CD4-positive, alpha-beta T cell treated with Interferon alpha-2 for 1 hour (primary cell): ENCODE results near the gene CDHR5.

Experiments
- DNase-seq, 2 donors: peaks; one replicate each; pipeline ENCODE4 v3.0.0-alpha.2; 2020 to 2022

The CDHR5 gene

DNA sequence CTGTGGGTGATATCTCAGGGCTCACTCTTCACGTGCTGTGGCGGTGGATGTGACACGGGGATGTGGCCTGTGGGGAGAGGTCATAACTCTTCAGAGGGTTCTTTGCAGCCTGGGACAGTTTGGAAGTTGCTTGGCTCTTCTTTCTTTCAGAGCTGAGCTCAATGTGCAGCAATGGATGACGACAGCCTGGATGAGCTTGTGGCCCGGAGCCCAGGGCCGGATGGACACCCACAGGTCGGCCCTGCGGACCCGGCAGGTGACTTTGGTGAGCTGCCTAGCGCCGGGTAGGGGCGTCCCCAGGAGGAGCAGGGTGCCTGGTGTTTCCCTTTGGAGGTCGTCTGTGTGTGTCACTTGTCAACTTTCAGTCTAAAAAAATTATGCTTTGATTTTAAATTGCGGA, 43.4 kb downstream of the CDHR5 start:
- DNase-seq, result no peak

DNA sequence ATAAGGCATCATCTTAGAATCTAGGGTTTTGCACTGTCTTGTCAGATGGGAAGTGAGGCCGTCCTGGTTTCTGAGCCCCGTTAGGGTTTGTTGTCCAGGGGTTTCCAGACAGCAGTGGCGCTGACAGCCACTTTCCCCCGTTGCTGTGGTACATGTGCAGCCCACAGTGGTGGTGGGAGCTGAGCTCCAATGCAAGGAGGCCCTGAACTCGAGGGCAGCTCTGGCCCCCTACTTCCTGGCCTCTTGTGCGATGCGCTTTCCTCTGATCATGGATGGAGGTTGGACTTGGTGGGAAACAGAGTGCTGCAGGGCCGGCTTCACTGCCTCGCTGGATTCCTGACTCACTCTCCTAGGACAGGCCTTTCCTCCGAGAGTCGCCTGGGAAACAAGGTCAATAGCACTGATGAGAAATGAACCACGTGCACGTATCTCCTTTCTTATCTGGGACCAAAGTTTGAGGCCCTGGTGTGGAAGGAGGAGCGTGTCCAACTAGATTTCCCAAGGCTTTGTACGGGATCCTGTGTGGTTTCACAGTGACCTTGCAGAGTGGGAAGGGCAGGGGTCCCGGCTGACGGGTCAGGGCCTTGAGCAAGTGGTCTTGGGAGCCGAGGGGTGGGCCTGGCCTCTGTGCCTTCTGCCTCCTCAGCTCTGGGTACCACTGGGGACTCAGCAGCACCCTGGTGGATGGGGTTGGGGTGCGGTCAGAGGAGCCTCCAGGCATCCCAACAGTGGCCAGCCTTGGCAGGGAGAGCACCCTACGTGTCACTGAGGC, 44.7 kb downstream of the CDHR5 start:
- no peak for DNase-seq

DNA sequence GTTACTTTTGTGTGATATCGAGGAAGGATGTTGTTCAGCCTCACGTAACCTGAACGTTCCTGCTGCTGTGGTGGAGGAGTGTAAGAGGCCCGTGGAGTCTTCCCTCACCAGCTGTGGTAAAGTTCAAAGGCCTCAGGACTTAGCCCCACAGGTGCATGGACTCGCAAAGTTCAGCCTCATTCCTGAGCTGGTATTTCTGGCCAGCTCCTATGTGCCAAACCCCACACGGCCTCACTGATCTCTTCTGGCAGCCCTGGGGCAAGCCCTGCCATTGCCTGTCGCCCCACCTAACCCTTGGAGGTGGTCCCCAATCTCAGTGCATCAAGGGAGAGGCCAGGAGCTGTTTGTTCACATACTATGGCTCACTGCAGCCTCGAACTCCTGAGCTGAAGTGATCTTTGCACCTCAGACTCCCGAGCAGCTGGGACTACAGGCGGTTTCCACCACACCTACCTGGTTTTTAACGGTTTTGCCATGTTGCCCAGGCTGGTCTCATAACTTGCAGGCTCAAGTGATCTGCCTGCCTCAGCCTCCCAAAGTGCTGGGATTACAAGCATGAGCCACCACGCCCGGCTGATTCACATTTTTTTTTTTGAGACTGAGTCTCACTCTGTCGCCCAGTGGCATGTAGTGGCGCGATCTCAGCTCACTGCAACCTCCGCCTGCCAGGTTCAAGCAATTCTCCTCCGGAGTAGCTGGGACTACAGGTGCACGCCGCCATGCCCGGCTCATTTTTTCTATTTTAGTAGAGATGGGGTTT, 46.3 kb downstream of the CDHR5 start:
- no peak for DNase-seq

DNA sequence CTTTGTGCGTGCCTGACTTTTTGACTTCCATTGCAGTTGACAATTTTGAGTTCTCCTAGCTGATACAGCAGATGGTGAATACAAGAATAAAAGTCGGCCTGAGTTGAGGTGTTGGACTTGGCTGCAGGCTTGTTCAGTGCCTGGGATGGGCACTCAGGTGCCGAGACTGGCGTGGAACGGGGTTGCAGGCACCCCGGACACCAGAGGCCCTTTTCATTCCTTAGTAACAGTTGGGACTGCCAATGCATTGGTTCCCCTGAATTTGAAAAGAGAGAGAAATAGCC, 47.2 kb downstream of the CDHR5 start:
- DNase-seq, result no peak

DNA sequence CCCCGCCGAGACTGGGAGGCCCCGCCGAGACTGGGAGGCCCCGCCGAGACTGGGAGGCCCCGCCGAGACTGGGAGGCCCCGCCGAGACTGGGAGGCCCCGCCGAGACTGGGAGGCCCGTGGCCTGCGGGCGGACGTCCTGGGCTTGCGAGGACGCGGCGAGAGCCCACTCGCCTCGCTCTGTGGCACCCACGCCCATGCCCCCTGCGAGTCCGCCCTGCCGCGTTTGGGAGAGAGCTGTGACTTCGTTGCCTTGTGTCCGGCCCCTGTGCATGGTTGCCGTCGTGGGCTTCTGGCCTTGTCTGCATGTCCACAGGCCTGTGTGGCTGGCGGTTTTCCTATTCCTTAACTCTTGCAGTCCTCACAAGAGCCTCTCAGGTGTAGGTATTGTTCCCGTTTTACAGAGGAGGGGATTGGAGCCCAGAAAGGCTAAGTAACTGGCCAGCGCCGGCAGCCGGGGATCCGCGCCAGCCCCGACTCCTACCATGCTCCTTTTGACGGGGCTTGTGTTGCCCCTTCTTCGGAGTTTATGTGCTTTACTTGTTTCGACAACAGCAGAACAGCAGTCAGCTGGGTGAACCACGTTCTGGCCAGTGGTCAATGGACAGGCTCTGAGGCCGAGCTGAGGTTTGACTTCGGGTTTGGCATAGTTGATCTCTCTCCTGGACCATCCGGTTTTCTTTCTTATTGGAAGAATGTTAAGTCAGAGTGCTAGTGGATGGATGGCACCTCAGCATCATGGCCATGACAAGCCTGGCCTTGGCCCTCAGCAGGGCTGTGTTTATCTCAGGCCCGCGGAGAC, 47.7 kb downstream of the CDHR5 start:
- DNase-seq, result no peak

DNA sequence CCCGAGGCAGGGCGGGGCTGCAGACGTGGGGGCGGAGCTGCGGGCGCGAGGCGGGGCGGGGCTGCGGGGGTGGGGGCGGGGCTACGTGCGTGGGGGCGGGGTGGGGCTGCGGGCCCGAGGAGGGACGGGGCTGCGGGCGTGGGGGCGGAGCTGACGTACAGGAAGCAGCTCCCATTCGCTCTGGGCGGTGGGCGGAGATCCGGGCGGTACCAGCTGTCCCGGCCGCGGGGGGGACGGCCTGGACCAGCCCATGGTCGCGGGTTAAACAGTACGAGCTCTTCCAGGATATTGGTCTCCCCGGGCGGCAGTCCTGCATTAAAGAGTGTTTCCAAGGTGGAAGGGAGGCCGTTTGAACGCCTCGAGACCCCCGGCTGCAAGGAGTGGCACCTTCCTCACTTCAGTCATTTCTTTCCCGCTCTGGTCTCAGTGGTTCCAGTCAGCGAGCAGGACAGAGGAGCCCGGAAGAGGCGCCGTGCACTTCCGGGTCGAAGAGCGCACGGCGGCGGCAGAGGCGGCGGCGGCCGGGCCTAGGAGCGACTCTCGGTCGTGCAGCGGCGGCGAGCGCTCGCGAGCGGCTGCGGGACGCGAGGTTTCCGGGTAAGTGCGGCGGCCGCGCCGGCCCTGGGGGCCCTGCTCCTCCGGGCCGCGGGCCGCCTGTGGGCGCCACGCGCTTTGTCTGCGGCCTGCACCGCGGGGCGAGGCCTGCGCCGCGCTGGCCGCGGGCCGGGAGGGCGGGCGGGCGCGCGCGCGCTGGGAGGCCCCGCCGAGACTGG, 48.6 kb downstream of the CDHR5 start, which contains the start of gene PHRF1:
PHRF1 (plus strand) TSS at position 475 of the 773 bp plus-strand sequence. CDS start 5,043 bp downstream, outside the sequence.
- peak; percentile 95 to 96 for DNase-seq

DNA sequence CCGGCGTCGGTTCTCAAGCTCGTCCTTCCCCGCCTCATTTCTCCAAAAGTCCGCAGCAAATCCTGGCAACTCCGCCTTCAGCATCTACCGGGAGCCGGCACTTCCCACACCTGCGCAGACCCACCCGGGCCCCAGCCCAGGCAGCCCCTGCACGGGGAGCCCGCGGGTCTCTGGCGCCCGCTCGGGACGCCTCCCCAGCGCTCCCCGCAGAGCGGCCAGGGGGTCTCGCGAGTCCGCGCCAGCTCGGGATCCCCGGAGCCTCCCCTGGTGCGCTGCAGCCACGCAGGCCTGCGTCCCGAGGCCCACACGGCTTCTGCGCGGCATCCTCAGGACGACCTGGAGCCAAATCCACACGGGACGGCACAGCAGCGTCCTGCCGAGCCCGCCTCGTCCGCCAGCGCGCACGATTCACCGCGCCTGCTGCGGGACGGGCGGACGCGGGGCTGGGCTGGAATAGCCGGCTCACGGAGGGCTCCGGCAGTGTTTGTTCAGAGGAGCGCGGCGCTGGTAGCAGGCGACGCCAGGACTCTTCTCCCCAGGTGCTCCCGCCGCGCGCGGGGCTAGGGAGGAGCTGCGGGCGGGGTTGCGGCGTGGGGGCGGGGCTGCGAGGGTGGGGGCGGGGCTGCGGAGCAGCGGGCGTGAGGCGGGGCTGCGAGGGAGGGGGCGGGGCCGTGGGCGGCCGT, 49.3 kb downstream of the CDHR5 start:
- peak in 1 of 2 donors; percentile 18 for DNase-seq

DNA sequence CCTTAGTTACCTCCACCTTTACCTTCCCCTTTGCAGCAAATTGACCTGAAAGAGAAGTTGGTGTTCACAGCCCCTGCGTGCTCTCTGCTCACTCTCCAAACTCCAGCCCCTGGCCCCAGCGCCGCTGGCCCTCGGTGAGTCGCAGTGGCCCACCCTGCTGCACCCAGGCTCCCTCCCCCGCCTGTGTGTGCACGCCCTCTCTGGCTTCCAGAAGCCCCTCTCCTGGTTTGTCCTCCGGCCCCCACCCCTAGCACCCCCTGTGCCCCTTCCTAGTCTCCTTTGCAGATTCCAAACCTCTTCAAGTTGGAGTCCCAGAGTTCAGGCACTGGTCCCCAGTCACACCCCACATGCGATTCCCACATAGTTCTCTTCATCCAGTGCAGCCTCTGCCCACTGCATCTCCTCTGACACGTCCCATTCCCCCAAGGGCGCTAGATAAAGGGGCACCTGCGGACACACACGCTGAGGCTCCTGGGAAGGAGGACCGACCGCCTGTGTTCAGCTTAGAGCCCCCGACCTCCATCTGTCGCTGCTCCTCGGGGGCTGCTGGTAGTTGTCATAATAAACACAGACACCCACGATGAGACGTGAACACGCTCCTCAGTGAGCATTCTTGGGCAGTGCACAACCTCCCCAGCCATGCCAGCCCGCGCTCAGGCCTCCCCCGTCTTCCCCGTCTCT, 50.0 kb downstream of the CDHR5 start:
- DNase-seq, result no peak

DNA sequence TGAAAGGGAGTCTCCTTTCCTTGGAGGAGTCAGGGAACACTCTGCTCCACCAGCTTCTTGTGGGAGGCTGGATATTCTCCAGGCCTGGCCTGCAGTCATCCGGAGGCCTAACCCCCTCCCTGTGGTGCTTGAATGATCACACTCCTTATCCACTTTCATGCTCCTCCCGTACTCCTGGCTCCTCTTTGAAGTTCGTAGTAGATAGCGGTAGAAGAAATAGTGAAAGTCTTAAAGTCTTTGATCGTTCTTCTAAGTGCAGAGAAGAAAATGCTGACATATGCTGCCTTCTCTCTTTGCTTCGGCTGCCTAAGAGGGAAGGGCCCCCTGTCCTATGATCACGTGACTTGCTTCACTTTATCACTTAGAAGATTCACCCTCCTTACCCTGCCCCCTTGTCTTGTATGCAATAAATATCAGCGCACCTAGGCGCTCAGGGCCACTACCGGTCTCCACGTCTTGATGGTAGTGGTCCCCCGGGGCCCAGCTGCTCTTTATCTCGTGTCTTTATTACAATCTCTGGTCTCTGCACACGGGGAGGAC, 50.7 kb downstream of the CDHR5 start:
- peak in 1 of 2 donors; percentile 49 for DNase-seq

DNA sequence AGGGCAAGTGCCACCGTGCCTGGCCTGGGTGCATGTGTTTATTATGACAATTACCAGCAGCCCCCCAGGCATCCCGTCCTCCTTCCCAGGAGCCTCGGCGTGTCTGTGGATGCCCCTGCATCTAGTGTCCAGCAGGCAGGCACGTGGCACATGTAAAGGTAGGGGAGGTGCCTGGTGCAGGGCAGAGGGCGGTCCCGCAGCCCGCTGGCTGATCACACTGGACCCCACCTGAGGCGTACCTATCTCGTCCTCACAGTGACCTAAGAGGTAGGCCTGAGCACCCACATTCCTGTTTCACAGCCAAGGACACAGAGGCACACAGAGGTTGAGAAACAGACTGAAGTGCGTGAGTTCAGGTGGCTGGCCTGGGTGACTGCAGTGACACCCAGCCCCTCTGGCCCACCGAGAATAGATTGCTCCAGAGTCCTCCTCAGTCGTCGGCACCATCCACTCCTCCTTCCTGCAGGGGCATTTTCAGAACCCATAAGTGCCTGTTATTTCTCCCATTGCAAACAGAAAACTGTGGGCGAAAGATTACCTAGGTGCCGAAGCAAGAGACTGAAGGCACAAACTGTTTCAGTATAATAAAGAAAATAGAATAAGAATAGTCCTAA, 51.5 kb downstream of the CDHR5 start:
- DNase-seq, result no peak

DNA sequence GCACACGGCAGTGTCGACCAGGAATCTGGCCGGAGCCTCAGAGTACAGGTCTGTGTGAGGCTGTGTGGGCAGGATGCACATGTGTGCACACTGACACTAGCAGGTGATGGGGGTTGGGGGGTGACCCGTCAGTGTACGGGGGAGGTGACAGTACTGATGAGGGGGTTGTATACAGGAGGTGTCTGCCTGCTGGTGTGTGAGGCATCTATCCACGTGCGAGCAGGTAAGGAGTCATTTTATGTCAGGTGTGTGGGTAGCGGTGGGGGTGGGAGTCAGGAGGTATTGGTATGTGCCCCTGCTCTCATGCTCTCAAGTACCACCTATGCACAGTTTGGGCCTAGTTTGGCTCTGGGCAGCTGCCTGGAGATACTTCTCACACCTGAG, 53.0 kb downstream of the CDHR5 start:
- DNase-seq, result no peak

DNA sequence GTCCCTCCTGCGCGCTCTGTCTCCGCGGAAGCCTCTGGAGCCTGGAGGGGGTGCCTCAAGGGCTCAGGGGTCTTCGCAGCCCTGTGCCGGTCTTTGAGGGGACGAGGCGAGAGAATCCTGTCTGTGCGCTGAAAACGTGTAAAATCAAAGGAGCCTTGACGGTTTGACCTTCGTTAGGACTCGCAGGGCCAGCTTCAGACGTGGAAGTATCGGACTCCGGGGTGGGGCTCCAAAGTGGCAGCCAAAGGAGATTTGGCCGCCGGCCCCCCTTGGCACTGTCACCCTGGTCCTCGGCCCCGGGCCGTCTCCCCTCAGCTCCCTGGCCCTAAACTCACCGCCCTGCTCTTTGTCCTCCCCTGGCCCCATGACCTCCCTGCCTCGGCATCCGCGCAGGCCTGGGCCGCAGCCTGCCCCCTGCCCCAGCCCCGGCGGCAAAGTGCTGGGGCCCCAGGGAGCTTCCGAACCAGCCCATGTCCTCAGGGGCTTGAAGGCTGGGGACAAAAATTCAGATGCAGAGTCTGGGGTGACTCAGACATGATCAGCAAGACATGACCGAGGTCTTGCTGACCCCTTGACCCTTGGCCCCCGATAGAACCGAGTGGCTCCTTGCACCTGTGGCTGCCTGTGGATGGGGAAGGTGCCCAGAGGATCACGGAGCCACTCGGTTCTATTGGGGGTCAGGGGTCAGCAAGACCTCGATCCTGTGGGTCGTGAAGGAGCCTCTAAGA, 55.4 kb downstream of the CDHR5 start:
- no peak for DNase-seq

DNA sequence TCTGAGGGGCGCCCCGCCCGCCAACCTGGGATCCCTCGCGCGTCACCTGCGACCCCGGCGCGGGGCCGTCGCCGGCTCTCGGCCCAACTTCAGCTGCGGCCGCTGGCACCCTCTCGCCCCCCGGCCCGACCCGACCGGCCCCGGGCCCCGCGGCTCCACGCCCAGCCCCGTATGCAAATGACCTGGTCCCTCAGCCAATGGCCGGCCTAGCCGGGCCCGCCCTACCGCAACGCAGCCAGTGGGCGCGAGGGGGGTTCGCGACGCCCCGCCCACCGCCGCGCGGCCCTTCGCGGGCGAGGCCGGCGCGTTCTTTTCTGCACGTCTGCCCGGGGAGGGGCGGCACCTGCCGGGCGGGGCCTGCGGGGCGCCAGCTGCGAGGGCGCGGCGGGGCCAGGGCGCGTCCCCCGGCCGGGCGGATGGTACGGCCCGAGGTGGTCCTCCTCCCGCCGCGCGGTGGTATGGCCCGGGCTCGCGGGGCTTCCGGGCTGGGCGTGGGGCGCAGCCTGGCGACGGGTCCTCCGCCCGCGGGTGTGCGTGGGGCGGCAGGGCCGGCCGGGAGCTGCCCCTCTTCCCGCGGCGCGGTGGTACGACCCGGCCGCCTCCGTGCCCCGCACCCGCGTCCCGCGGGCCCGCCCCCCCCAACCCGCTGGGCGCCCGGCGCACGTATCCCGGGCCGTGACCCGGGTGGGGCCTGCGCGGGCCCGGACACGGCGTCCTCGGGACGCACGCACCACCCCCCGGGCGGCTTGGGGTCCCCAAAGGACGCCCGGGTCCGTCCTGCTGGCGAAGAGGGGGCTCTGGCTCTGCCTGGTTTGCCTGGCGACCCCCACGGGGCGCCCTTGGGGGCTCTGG, 56.2 kb downstream of the CDHR5 start:
- DNase-seq, result peak; percentile 94 to 97

DNA sequence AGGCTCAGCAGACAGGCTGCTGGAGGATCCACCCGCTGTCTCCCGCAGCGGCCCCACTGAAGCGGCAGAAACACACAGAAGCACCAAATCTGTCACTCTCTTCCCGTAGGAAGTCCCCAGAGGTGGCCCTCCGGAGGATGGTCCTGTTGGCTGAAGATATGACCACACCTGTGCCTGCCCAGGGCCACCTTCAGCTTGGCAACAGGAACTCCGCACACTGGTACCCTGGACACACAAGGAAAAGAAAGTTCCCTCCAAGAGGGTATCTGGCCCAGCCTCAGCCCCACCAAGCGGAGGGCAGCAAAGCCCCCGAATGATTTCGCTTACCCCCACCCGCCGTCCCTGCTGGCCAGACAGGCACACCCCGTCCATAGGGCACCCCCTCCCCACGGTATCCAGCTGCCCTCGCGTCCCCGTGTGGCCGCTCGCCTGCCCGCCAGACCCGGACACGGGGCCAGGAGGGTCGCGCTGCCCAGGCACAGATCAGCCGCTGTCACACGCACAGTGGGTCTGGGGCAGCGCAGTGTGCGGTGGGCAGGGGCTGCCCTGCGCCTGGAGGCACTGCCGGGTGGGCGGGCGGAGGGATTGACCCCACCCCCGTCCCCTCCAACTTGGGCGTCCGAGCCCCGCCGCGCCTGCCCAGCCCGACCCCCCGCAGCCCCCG, 57.0 kb downstream of the CDHR5 start:
- peak in 1 of 2 donors; percentile 31 for DNase-seq

DNA sequence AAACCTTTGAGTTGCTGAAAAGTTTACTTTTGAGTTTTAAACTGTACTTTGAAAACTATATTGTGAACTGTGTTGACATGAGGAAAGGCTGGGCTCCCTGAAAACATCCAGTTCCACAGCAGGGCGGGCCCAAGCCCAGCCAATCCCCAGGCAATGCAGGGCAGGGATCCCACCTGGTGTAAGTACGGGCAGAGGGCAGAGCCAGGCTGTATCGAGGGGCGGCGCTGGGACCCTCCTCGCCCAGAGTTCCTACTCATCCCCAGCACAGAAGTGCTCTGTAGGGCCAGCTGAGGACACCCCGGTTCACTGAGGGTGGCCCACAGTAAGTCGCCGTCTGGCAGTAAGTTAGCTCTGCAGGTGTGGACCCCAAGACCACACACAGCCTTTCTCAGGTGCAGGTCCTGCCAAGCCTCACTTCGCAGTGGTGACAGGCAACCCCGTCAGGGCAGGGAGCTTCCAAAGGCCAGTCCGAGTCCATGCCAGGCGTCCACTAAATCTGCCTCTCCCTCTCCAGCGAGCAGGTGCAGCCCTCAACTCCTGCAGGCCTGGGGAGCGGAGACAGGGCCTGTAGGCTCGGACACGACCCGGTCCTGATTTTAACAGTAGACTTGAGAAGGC, 57.6 kb downstream of the CDHR5 start:
- peak in 1 of 2 donors; percentile 10 for DNase-seq
